HG03342 (cell line): ENCODE data around the gene GCLC.
"Not testable (repeated sequence)": the region's sequence is repeated elsewhere in the genome, so short reads cannot be mapped to it uniquely, and the experiment has no call there.

Experiments
- ATAC-seq: cut with Tn5 transposase; IDR thresholded peaks from one replicate; pipeline ENCODE4 v1.9.1; 2021; ENCODE audit warnings: mild to moderate bottlenecking, moderate library complexity; ENCODE audit not compliant: unreplicated experiment

GCLC gene

GRCh38 chr6:53544470-53545308, at the start of gene GCLC:
TSS of gene GCLC (minus strand) at chr6:53545101. CDS start at chr6:53544645, 456 bp downstream.
- peak; percentile 61 for ATAC-seq

GRCh38 chr6:53594596-53594995, 49.7 kb upstream of the GCLC start:
- ATAC-seq = no peak

- ATAC-seq = no peak
Observed at GRCh38 chr6:53593001-53593488, 48.1 kb upstream of the GCLC start.

- ATAC-seq = no peak
Observed at GRCh38 chr6:53591873-53592272, 47.0 kb upstream of the GCLC start.

GRCh38 chr6:53588816-53589509, 44.1 kb upstream of the GCLC start:
- ATAC-seq = no peak

GRCh38 chr6:53587291-53587690, 42.4 kb upstream of the GCLC start:
- no peak for ATAC-seq

- no peak for ATAC-seq
Observed at GRCh38 chr6:53585208-53585900, 40.5 kb upstream of the GCLC start.

GRCh38 chr6:53584726-53585125, 39.8 kb upstream of the GCLC start:
- no peak for ATAC-seq

GRCh38 chr6:53583451-53583850, 38.5 kb upstream of the GCLC start:
- no peak for ATAC-seq

GRCh38 chr6:53582963-53583362, 38.1 kb upstream of the GCLC start:
- ATAC-seq = no peak

- no peak for ATAC-seq
Observed at GRCh38 chr6:53581856-53582255, 37.0 kb upstream of the GCLC start.

GRCh38 chr6:53581173-53581773, 36.4 kb upstream of the GCLC start:
- ATAC-seq = no peak

GRCh38 chr6:53579338-53579737, 34.4 kb upstream of the GCLC start:
- ATAC-seq = no peak

- no peak for ATAC-seq
Observed at GRCh38 chr6:53578371-53578770, 33.5 kb upstream of the GCLC start.

- ATAC-seq = no peak
Observed at GRCh38 chr6:53573299-53573698, 28.4 kb upstream of the GCLC start.

- ATAC-seq = not testable (repeated sequence)
Observed at GRCh38 chr6:53572379-53572778, 27.5 kb upstream of the GCLC start.

GRCh38 chr6:53568776-53569616, 24.1 kb upstream of the GCLC start:
- no peak for ATAC-seq

- ATAC-seq = no peak
Observed at GRCh38 chr6:53567701-53568100, 22.8 kb upstream of the GCLC start.

GRCh38 chr6:53566755-53567154, 21.9 kb upstream of the GCLC start:
- no peak for ATAC-seq

GRCh38 chr6:53565886-53566285, 21.0 kb upstream of the GCLC start:
- no peak for ATAC-seq
